HEK293T (cell line): ENCODE data around the gene WWOX.

Source experiments
- CTCF ChIA-PET: fragments of 350-600 bp; formaldehyde crosslinking; extraction: SDS; loops from one replicate; lab custom pipeline; 2021; ENCODE audit warnings: antibody characterized with exemption, inconsistent platforms; lab: Yijun Ruan, JAX
- POLR2A ChIA-PET: fragments of 350-600 bp; formaldehyde crosslinking; extraction: SDS; loops from one replicate; lab custom pipeline; 2020; ENCODE audit warnings: antibody characterized with exemption, inconsistent platforms; lab: Yijun Ruan, JAX
- DNase-seq: peaks from one replicate; pipeline ENCODE4 v3.0.0; 2012; ENCODE audit warnings: mixed read lengths; ENCODE audit errors: extremely low spot score
- ARNT ChIP-seq: fragments of 450-650 bp; IDR thresholded peaks from 2 replicates; pipeline ENCODE4 v1.6.1; 2017; ENCODE audit warnings: mild to moderate bottlenecking
- BHLHE40 ChIP-seq: fragments of 450-650 bp; IDR thresholded peaks from 2 replicates; pipeline ENCODE4 v1.6.1; 2016; ENCODE audit warnings: mild to moderate bottlenecking, moderate library complexity, borderline replicate concordance
- CTBP1 ChIP-seq: fragments of 450-650 bp; IDR thresholded peaks from 2 replicates; pipeline ENCODE4 v1.6.1; 2016; ENCODE audit warnings: borderline replicate concordance
- ELF4 ChIP-seq: fragments of 450-650 bp; IDR thresholded peaks from 2 replicates; pipeline ENCODE4 v1.6.1; 2017; ENCODE audit warnings: antibody characterized with exemption
- FOXA1 ChIP-seq: fragments of 450-650 bp; IDR thresholded peaks from 2 replicates; pipeline ENCODE4 v1.6.1; 2016; ENCODE audit warnings: mild to moderate bottlenecking
- FOXK2 ChIP-seq: fragments of 450-650 bp; IDR thresholded peaks from 2 replicates; pipeline ENCODE4 v1.6.1; 2016; ENCODE audit warnings: mild to moderate bottlenecking
- FOXM1 ChIP-seq: fragments of 450-650 bp; IDR thresholded peaks from 2 replicates; pipeline ENCODE4 v1.6.1; 2017; ENCODE audit warnings: mild to moderate bottlenecking, borderline replicate concordance
- HDGF ChIP-seq: fragments of 450-650 bp; IDR thresholded peaks from 2 replicates; pipeline ENCODE4 v1.6.1; 2017; ENCODE audit warnings: antibody characterized with exemption, borderline replicate concordance
- L3MBTL2 ChIP-seq: fragments of 450-650 bp; conservative IDR thresholded peaks from 2 replicates; pipeline ENCODE4 v1.6.1; 2016; ENCODE audit warnings: mild to moderate bottlenecking
- LEF1 ChIP-seq: fragments of 450-650 bp; IDR thresholded peaks from 2 replicates; pipeline ENCODE4 v1.6.1; 2017; ENCODE audit warnings: mild to moderate bottlenecking, borderline replicate concordance
- NFRKB ChIP-seq: fragments of 450-650 bp; IDR thresholded peaks from 2 replicates; pipeline ENCODE4 v1.6.1; 2016; ENCODE audit warnings: mild to moderate bottlenecking, moderate library complexity
- SP1 ChIP-seq: fragments of 450-650 bp; IDR thresholded peaks from 2 replicates; pipeline ENCODE4 v1.6.1; 2017
- SUZ12 ChIP-seq: fragments of 450-650 bp; IDR thresholded peaks from 2 replicates; pipeline ENCODE4 v1.6.1; 2016; ENCODE audit warnings: mild to moderate bottlenecking
- TARDBP ChIP-seq: fragments of 450-650 bp; IDR thresholded peaks from 2 replicates; pipeline ENCODE4 v1.6.1; 2016
- ZNF384 ChIP-seq: fragments of 450-650 bp; IDR thresholded peaks from 2 replicates; pipeline ENCODE4 v1.6.1; 2016
- TF ChIP-seq, protein P1 (sequence below): fragments of 450-650 bp; IDR thresholded peaks from 2 replicates; pipeline ENCODE4 v1.6.1; 2016

WWOX gene

DNA sequence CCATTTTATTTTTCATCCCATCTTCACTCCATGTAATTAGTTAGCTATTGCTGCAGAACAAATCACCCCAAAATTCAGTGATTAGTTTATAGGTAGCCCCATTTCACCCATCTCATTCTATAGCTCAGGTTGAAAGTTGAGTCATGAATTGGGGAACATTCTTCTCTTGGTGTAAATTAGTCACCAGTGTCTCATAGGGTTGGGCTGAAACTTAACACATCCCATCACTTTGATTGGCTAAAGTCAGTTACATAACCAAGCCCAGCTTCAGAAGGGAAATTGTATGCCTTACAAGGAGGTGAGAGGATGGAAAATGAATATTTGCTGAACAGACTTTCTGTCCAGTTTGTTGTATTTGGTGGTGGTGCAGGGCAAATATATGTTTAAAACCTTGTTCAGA is 477.5 kb downstream of the WWOX start:
- TF ChIP-seq, protein P1, sequence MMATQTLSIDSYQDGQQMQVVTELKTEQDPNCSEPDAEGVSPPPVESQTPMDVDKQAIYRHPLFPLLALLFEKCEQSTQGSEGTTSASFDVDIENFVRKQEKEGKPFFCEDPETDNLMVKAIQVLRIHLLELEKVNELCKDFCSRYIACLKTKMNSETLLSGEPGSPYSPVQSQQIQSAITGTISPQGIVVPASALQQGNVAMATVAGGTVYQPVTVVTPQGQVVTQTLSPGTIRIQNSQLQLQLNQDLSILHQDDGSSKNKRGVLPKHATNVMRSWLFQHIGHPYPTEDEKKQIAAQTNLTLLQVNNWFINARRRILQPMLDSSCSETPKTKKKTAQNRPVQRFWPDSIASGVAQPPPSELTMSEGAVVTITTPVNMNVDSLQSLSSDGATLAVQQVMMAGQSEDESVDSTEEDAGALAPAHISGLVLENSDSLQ, result no peak
- TF ChIP-seq SUZ12 (no peak), LEF1 (no peak)
- DNase-seq, result no peak
- ChIA-PET CTCF (no interaction called here), POLR2A (no interaction called here)

- no peak for DNase-seq
- ChIA-PET CTCF (no interaction called here), POLR2A (no interaction called here)
- TF ChIP-seq L3MBTL2, result no peak
- no peak for TF ChIP-seq HDGF
- TF ChIP-seq SP1, result no peak
- no peak for TF ChIP-seq ZNF384
- no peak for TF ChIP-seq CTBP1
- no peak for TF ChIP-seq FOXA1
- TF ChIP-seq, protein P1, result no peak
- TF ChIP-seq TARDBP, result no peak
- TF ChIP-seq ELF4, result no peak
- TF ChIP-seq BHLHE40, result no peak
- no peak for TF ChIP-seq ARNT
- no peak for TF ChIP-seq SUZ12
- no peak for TF ChIP-seq NFRKB
- no peak for TF ChIP-seq FOXM1
These were observed 478.2 kb downstream of the WWOX start for GRCh38 chr16:78577630-78578029.

GRCh38 chr16:78579020-78579419 is 479.6 kb downstream of the WWOX start:
- no peak for DNase-seq
- CTCF ChIA-PET, result no interaction called here
- POLR2A ChIA-PET, result no interaction called here
- TF ChIP-seq FOXK2 (no peak), BHLHE40 (no peak), ARNT (no peak), LEF1 (no peak), TARDBP (no peak), ELF4 (no peak), FOXA1 (no peak), ZNF384 (no peak), SUZ12 (no peak), HDGF (no peak), SP1 (no peak)

GRCh38 chr16:78583441-78583840 is 484.0 kb downstream of the WWOX start:
- no peak for TF ChIP-seq L3MBTL2
- no peak for TF ChIP-seq SP1
- no peak for TF ChIP-seq FOXK2
- TF ChIP-seq HDGF, result no peak
- TF ChIP-seq NFRKB, result no peak
- no peak for TF ChIP-seq BHLHE40
- no peak for TF ChIP-seq CTBP1
- TF ChIP-seq TARDBP, result no peak
- TF ChIP-seq LEF1, result no peak
- no peak for TF ChIP-seq SUZ12
- TF ChIP-seq ELF4, result no peak
- TF ChIP-seq ARNT, result no peak
- ChIA-PET POLR2A (no interaction called here), CTCF (no interaction called here)
- no peak for DNase-seq

GRCh38 chr16:78584213-78584860 is 484.9 kb downstream of the WWOX start:
- DNase-seq, result no peak
- TF ChIP-seq HDGF (no peak), BHLHE40 (no peak), ZNF384 (no peak), TARDBP (no peak), ELF4 (no peak)
- ChIA-PET CTCF (no interaction called here), POLR2A (interaction anchor here (0.6 kb wide), 1 partner anchor 97 kb away, joined by 3 read pairs; no protein-coding TSS in a partner anchor)

GRCh38 chr16:78584991-78585390 is 485.5 kb downstream of the WWOX start:
- CTCF ChIA-PET, result no interaction called here
- POLR2A ChIA-PET, result interaction anchor here (0.6 kb wide), 1 partner anchor 97 kb away, joined by 3 read pairs; no protein-coding TSS in a partner anchor
- no peak for DNase-seq
- TF ChIP-seq FOXM1 (no peak), L3MBTL2 (no peak), LEF1 (no peak), SUZ12 (no peak)

- no peak for DNase-seq
- CTCF ChIA-PET, result no interaction called here
- POLR2A ChIA-PET, result no interaction called here
- TF ChIP-seq SP1 (no peak), CTBP1 (no peak), LEF1 (no peak), FOXA1 (no peak), FOXK2 (no peak)
These were observed 489.9 kb downstream of the WWOX start for GRCh38 chr16:78589331-78589730.
